ENCODE data around the gene TENT4B. TPM values are rescaled to one million over a fixed set of nuclear protein-coding genes. Genes with fewer than 3 reads are reported as not detected.

The TENT4B gene
- total RNA-seq, 2 experiments from 2014 or later = 5.8 to 8.8 TPM

GRCh38 chr16:50210266-50211038 is 57.3 kb downstream of the TENT4B start:
- Histone ChIP-seq H2AFZ (ENCODE audit: low read length) (no peak overlapping the region), H3K9me3 (ENCODE audit: low read length) (no peaks in the 10 kb centered on the region), H4K20me1 (ENCODE audit: insufficient read depth, low read length) (0 out of 2 replicates have a peak, but pooled peaks cover 9% of the 10 kb centered on the region), H3K9me2 (ENCODE audit: insufficient read depth, low read length) (no peaks in the 10 kb centered on the region), H3K36me3 (ENCODE audit: insufficient read depth, low read length) (peaks cover 16% of the 10 kb centered on the region; the same call in 1 of the 2 replicates), H3K79me2 (ENCODE audit: insufficient read depth, low read depth, low read length) (no peaks in the 10 kb centered on the region), H3K4me3 (ENCODE audit: low read depth, low read length, poor library complexity, severe bottlenecking) (no peak overlapping the region), H3K27ac (ENCODE audit: low read depth, low read length, poor library complexity, severe bottlenecking) (no peak overlapping the region), H3K4me1 (ENCODE audit: insufficient read depth, low read length, poor library complexity, severe bottlenecking) (peaks cover 12% of the 10 kb centered on the region), H3K4me2 (ENCODE audit: low read length) (no peak overlapping the region)
- TF ChIP-seq CTCF (conservative IDR thresholded peaks at IDR 0.05; ENCODE audit: low read length) (peak; percentile 86), EZH2phosphoT487 (IDR thresholded peaks at IDR 0.05; ENCODE audit: borderline replicate concordance, low read depth, low read length) (no peak)
- intact Hi-C loops (cut with micrococcal nuclease; ENCODE audit: unreplicated experiment) = loop anchor here (1.0 to 10.0 kb wide), 7 partner anchors 58 to 594 kb away; partner anchors contain the start of genes BRD7 and TENT4B
- CTCF ChIA-PET (ENCODE audit: unreplicated experiment) = interaction anchor here (0.6 to 3.4 kb wide), 4 partner anchors 14 to 185 kb away, joined by 3 to 30 read pairs (median 12); partner anchors contain the start of gene CNEP1R1
- POLR2A ChIA-PET = interaction anchor here (0.6 to 1.6 kb wide), 9 partner anchors 13 to 366 kb away, joined by 3 to 5 read pairs (median 3); partner anchors contain the start of gene CNEP1R1
- BruUV-seq (replicated peaks) = no TSS peak
- peak; percentile 77 for DNase-seq (ENCODE audit: low spot score)

- no peaks in the 10 kb centered on the region for H3K9me3 ChIP-seq (ENCODE audit: low read length)
- no peak overlapping the region for H2AFZ ChIP-seq (ENCODE audit: low read length)
- H3K4me1 ChIP-seq (ENCODE audit: insufficient read depth, low read length, poor library complexity, severe bottlenecking) = peaks cover 12% of the 10 kb centered on the region
- POLR2A ChIA-PET = no interaction called here
- CTCF ChIA-PET (ENCODE audit: unreplicated experiment) = no interaction called here
- no peaks in the 10 kb centered on the region for H3K9me2 ChIP-seq (ENCODE audit: insufficient read depth, low read length)
- DNase-seq (ENCODE audit: low spot score) = peak; percentile 55
- intact Hi-C loops (cut with micrococcal nuclease; ENCODE audit: unreplicated experiment) = loop anchor here (5.0 to 10.0 kb wide), 5 partner anchors 62 to 591 kb away; partner anchors contain the start of genes BRD7 and TENT4B
- no peaks in the 10 kb centered on the region for H4K20me1 ChIP-seq (ENCODE audit: insufficient read depth, low read length)
- H3K27ac ChIP-seq (ENCODE audit: low read depth, low read length, poor library complexity, severe bottlenecking) = no peak overlapping the region
- H3K36me3 ChIP-seq (ENCODE audit: insufficient read depth, low read length) = peaks cover 37% of the 10 kb centered on the region
- no peak overlapping the region for H3K4me3 ChIP-seq (ENCODE audit: low read depth, low read length, poor library complexity, severe bottlenecking)
- no TSS peak for BruUV-seq (replicated peaks)
- H3K79me2 ChIP-seq (ENCODE audit: insufficient read depth, low read depth, low read length) = no peaks in the 10 kb centered on the region
- TF ChIP-seq CTCF (conservative IDR thresholded peaks at IDR 0.05; ENCODE audit: low read length) (peak; percentile 89), EZH2phosphoT487 (IDR thresholded peaks at IDR 0.05; ENCODE audit: borderline replicate concordance, low read depth, low read length) (no peak)
- H3K4me2 ChIP-seq (ENCODE audit: low read length) = no peak overlapping the region
Observed at GRCh38 chr16:50213939-50214519, 60.9 kb downstream of the TENT4B start.
